ENCODE data around the gene PPP1R14B.

DNA sequence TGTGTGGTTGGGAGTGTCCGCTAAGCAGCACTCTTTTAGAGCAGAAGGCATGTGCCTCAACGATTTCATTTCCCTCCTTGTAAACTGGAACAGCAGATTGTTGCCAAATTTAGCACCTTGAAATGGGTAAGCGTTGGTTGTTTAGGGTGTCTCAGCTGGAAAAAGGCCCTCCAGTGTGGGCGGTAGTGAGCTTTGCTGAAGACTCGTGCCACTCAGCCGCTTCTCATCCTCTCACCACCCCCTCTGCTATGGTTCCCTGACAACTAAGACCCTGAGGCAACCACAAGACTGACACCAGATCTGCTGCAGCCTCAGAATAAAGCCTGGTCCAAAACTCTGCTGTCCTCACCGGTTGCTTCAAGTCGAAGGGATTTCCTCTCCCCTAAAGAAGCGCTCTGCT lies 50.1 kb downstream of the PPP1R14B start:
- TF ChIP-seq CTCF (IDR thresholded peaks at IDR 0.05; ENCODE audit: low read length): no peak
- no peak for TF ChIP-seq EZH2 (optimal IDR thresholded peaks at IDR 0.05; ENCODE audit: low read depth, low read length)
- no peak for TF ChIP-seq EZH2phosphoT487 (IDR thresholded peaks at IDR 0.05; ENCODE audit: low read length)

All from MM.1S (cell line).